ENCODE data around the gene LRRC36.

GRCh38 chr16:67403976-67404555 lies 77.5 kb downstream of the LRRC36 start:
- no peak for TF ChIP-seq CTCF (optimal IDR thresholded peaks at IDR 0.05 in 1 of 3, IDR thresholded peaks at IDR 0.05 in 1 of 3, conservative IDR thresholded peaks at IDR 0.05 in 1 of 3; ENCODE audit: extremely low read depth in 1 of 3, insufficient read depth in 2 of 3, low read length in 3 of 3)
- no peak for TF ChIP-seq EZH2 (IDR thresholded peaks at IDR 0.05; ENCODE audit: low read length)

Data from keratinocyte (primary cell).